Uterus (tissue), 2 donors: ENCODE results near the gene CLUH.

ENCODE experiments used
- CTCF ChIP-seq, 4 experiments: fragments of 200-600 bp in 2 of 4; fragments of 450-650 bp in 2 of 4; sonication (generic) in 2 of 4; IDR thresholded peaks; one replicate each; pipeline ENCODE4 v1.5.1; 2016 to 2019; ENCODE audit warnings: antibody characterized with exemption in 4 of 4, mild to moderate bottlenecking in 2 of 4, moderate library complexity in 1 of 4
- POLR2A ChIP-seq, 2 donors: fragments of 450-650 bp; IDR thresholded peaks; one replicate each; pipeline ENCODE4 v1.6.1; 2016; ENCODE audit warnings: antibody characterized with exemption in 2 of 2, mild to moderate bottlenecking in 1 of 2, moderate library complexity in 1 of 2

GRCh38 chr17:2681650-2682049 is 29.9 kb downstream of the CLUH start:
- TF ChIP-seq CTCF (IDR thresholded peaks at IDR 0.05): no peak
- TF ChIP-seq POLR2A (IDR thresholded peaks at IDR 0.05): no peak
